Measurements from ENCODE around the gene SORCS2.

SORCS2 gene

DNA sequence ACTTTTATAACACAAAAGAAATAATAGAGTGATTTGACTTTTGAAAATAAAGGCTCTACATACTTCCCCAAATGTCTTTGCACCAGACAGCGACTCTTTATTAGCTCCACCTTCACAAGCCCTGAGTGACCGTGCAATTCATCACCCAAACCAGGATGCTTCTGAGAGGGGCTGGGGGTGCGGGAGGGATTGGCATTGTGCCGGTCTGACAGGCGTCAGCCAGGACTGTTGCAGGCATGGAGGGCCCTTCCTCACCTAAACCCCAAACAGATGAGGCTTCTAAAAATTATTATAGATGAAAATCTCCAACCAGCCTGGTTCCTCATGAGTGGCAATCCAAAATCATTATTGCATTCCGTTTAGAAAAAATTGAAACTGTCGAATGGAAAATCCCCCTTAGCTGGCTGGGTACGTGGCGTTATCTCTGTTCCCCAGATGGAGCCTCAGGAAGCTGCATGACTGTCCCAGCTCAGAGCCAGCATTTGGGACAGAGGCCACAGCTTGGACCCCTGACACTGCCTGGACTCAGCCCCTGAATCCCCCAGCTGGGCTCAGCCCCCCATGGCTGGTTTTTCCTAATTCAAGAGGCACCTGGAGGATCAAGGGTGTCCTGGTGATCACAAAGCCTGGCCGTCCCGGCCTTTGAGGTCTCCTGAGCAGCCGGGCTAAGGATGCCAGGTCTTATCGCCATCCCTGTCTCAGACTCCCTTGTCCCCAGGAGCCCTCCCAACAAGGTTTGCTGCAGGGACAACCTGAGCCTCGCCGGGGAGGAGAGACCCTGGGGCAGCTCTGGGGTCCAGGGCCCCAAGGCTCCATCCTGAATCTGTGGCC lies 60.4 kb downstream of the SORCS2 start:
- H3K4me1 Mint-ChIP-seq (ENCODE audit: low read depth), result no peaks in the 10 kb centered on the region
- H3K36me3 Mint-ChIP-seq (ENCODE audit: low read depth), result no peaks in the 10 kb centered on the region
- no peaks in the 10 kb centered on the region for H3K9me3 Mint-ChIP-seq
- H3K27me3 Mint-ChIP-seq (ENCODE audit: low read depth), result no peaks in the 10 kb centered on the region
- DNase-seq (ENCODE audit: low spot score), result no peak
- H3K27ac Mint-ChIP-seq, result no peak overlapping the region
- H3K4me3 Mint-ChIP-seq, result no peak overlapping the region

DNA sequence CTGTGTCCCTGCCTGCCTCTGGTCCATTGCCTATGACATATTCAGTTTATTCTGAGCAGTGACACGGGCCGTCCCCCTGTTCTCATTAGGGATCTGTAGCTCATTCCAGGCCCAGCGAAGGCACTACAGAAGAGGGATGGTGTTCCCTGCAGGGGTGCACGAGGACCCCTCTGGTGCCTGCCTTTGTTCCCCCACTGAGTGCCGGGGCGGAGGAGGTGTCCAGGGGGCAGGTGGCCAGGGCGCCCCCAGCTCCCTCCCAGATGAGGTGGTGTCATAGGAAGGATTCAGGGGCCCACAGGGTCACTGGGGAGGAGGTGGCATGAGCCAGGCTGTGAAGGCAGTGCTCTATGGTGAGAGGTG lies 61.0 kb downstream of the SORCS2 start:
- Mint-ChIP-seq H3K27me3 (ENCODE audit: low read depth) (no peaks in the 10 kb centered on the region), H3K27ac (no peak overlapping the region), H3K36me3 (ENCODE audit: low read depth) (no peaks in the 10 kb centered on the region), H3K4me1 (ENCODE audit: low read depth) (no peaks in the 10 kb centered on the region), H3K4me3 (no peak overlapping the region), H3K9me3 (no peaks in the 10 kb centered on the region)
- DNase-seq (ENCODE audit: low spot score), result no peak

DNA sequence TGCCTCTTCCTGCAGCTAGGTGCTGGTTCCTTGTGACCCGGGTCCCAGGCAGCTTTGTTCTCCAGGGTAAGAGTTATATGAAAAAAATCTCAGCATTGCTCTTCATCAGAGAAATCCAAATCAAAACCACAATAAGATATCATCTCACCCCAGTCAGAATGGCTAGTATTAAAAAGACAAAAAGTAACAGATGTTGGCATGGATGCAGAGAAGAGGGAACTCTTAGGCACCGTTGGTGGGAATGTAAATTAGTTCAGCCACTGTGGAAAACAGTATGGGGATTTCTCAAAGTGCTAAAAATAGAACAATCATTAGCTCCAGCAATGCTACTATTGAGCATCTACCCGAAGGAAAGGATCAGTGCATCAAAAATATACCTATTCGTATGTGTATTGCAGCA lies 61.5 kb downstream of the SORCS2 start:
- no peak overlapping the region for H3K27ac Mint-ChIP-seq
- no peaks in the 10 kb centered on the region for H3K4me1 Mint-ChIP-seq (ENCODE audit: low read depth)

DNA sequence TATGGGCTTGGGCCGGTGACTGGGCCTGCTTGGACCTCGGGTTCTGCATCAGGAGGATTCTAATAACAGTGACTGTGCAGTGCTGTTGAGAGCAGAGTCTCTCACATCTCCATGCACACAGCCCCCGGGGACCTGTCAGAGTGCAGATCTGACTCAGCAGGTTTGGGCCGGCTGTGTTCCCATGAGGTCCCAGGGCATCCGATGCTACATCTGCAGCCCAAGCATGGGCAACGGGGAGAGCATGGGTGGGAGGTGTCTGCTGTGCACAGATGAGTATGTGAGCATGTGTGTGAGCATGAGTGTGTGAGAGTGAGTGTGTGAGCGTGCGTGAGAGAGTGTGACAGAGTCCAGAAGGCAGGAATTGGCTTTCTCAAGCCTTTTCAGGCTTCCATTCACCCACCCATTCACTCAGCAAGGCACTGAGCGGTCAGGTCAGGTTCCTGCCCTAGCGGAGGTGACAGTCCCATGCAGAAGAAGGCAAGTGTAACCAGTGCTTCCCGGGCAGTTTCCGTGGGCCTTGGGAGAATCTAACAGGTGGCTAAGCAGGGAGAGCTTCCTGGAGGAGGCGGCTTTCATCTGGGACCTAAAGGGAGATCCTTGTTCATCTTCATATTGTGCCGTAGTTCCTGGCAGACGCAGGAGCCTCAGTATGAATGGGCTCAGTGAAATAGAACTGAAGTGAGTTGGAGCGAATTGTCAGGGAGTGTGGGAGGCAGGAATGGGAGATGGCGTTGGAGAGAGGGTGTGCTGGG lies 62.6 kb downstream of the SORCS2 start:
- H3K27ac Mint-ChIP-seq, result no peak overlapping the region
- DNase-seq (ENCODE audit: low spot score), result no peak
- no peaks in the 10 kb centered on the region for H3K36me3 Mint-ChIP-seq (ENCODE audit: low read depth)
- H3K4me3 Mint-ChIP-seq, result no peak overlapping the region
- H3K27me3 Mint-ChIP-seq (ENCODE audit: low read depth), result no peaks in the 10 kb centered on the region
- H3K9me3 Mint-ChIP-seq, result no peaks in the 10 kb centered on the region
- no peaks in the 10 kb centered on the region for H3K4me1 Mint-ChIP-seq (ENCODE audit: low read depth)

More for the DNA sequence above, 61.5 kb downstream of the SORCS2 start:
- no peaks in the 10 kb centered on the region for H3K36me3 Mint-ChIP-seq (ENCODE audit: low read depth)
- H3K9me3 Mint-ChIP-seq, result no peaks in the 10 kb centered on the region
- no peak for DNase-seq (ENCODE audit: low spot score)
- H3K27me3 Mint-ChIP-seq (ENCODE audit: low read depth), result no peaks in the 10 kb centered on the region
- H3K4me3 Mint-ChIP-seq, result no peak overlapping the region

- no peaks in the 10 kb centered on the region for H3K27me3 Mint-ChIP-seq (ENCODE audit: low read depth)
- H3K4me1 Mint-ChIP-seq (ENCODE audit: low read depth), result no peaks in the 10 kb centered on the region
- no peak overlapping the region for H3K27ac Mint-ChIP-seq
- H3K9me3 Mint-ChIP-seq, result no peaks in the 10 kb centered on the region
- no peak for DNase-seq (ENCODE audit: low spot score)
- H3K4me3 Mint-ChIP-seq, result no peak overlapping the region
- H3K36me3 Mint-ChIP-seq (ENCODE audit: low read depth), result no peaks in the 10 kb centered on the region
Measured at GRCh38 chr4:7255488-7255881, 63.1 kb downstream of the SORCS2 start.

DNA sequence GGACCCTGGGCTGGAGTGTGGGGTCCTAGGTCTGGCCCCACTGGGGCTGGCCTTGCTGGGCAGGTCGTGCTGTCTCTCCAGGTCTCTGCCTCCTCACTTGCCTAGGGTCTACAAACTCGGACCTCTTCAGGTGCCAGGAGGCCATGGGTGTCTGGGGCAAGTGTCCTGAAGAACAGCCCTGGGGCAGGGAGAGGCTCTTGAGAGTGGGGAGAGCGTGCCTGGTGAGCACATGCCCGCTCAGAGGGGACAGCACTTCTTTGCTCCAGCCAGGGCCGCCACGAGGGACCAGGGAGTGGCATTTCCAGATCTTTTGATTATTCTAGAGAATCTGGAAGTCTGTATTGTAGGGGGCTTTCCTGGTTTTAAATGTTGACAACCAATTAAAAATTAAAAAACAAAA lies 63.7 kb downstream of the SORCS2 start:
- no peak for DNase-seq (ENCODE audit: low spot score)
- Mint-ChIP-seq H3K9me3 (no peaks in the 10 kb centered on the region), H3K27me3 (ENCODE audit: low read depth) (no peaks in the 10 kb centered on the region)

GRCh38 chr4:7256984-7257810 lies 64.9 kb downstream of the SORCS2 start:
- Mint-ChIP-seq H3K4me1 (ENCODE audit: low read depth) (no peaks in the 10 kb centered on the region), H3K36me3 (ENCODE audit: low read depth) (no peaks in the 10 kb centered on the region), H3K4me3 (no peak overlapping the region), H3K27ac (no peak overlapping the region), H3K9me3 (no peaks in the 10 kb centered on the region), H3K27me3 (ENCODE audit: low read depth) (no peaks in the 10 kb centered on the region)
- DNase-seq (ENCODE audit: low spot score), result no peak

More for the DNA sequence above, 63.7 kb downstream of the SORCS2 start:
- Mint-ChIP-seq H3K4me1 (ENCODE audit: low read depth) (no peaks in the 10 kb centered on the region), H3K36me3 (ENCODE audit: low read depth) (no peaks in the 10 kb centered on the region), H3K27ac (no peak overlapping the region), H3K4me3 (no peak overlapping the region)

- DNase-seq (ENCODE audit: low spot score), result no peak
- Mint-ChIP-seq H3K4me3 (no peak overlapping the region), H3K9me3 (no peaks in the 10 kb centered on the region), H3K27ac (no peak overlapping the region), H3K27me3 (ENCODE audit: low read depth) (no peaks in the 10 kb centered on the region), H3K4me1 (ENCODE audit: low read depth) (no peaks in the 10 kb centered on the region), H3K36me3 (ENCODE audit: low read depth) (no peaks in the 10 kb centered on the region)
Measured at GRCh38 chr4:7259039-7259438, 66.7 kb downstream of the SORCS2 start.

GRCh38 chr4:7260569-7260968 lies 68.2 kb downstream of the SORCS2 start:
- no peak overlapping the region for H3K27ac Mint-ChIP-seq
- no peak overlapping the region for H3K4me3 Mint-ChIP-seq
- H3K36me3 Mint-ChIP-seq (ENCODE audit: low read depth), result no peaks in the 10 kb centered on the region
- no peaks in the 10 kb centered on the region for H3K9me3 Mint-ChIP-seq
- no peak for DNase-seq (ENCODE audit: low spot score)
- no peaks in the 10 kb centered on the region for H3K4me1 Mint-ChIP-seq (ENCODE audit: low read depth)
- no peaks in the 10 kb centered on the region for H3K27me3 Mint-ChIP-seq (ENCODE audit: low read depth)

DNA sequence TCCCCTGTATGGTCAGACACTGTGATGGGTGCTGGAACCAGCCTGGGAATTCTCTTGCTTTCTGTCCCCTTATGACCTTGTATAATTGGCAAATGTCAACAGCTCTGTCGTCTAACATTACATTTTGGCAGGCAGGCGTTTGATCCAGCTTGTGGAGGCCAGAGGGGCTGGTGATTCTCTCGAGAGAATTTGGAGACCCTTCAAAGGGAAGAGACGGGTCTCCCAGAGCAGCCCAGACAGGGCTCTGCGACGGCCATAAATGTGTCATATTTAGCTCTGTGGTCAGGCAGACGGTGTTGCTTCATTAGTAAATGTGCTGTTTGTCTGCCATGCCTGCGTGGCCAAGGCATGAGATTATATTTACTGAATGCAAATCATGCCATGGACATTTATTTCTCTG lies 68.7 kb downstream of the SORCS2 start:
- no peak for DNase-seq (ENCODE audit: low spot score)
- Mint-ChIP-seq H3K27me3 (ENCODE audit: low read depth) (no peaks in the 10 kb centered on the region), H3K4me1 (ENCODE audit: low read depth) (no peaks in the 10 kb centered on the region), H3K9me3 (no peaks in the 10 kb centered on the region), H3K4me3 (no peak overlapping the region), H3K27ac (no peak overlapping the region), H3K36me3 (ENCODE audit: low read depth) (no peaks in the 10 kb centered on the region)

DNA sequence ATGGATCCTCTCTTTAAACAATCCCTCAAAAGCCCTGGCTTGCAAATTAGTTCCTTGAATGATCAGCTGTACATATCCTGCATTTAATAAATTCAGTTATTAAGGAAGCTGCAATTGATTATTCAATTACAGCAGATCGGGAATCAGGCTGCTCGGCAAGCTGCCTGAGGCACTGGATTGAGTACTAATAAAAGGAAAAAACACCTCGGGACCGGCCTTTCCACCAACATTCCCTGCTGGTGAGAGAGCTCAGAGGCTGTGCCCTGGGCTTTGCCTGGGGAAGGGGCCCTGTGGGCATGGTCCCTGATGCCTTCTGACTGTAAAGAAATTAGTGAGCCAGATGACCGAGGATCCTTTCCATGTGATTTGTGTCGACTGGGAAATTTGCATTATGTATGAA lies 69.2 kb downstream of the SORCS2 start:
- DNase-seq (ENCODE audit: low spot score), result no peak
- Mint-ChIP-seq H3K27me3 (ENCODE audit: low read depth) (no peaks in the 10 kb centered on the region), H3K36me3 (ENCODE audit: low read depth) (no peaks in the 10 kb centered on the region), H3K27ac (no peak overlapping the region), H3K4me3 (no peak overlapping the region), H3K9me3 (no peaks in the 10 kb centered on the region), H3K4me1 (ENCODE audit: low read depth) (no peaks in the 10 kb centered on the region)

DNA sequence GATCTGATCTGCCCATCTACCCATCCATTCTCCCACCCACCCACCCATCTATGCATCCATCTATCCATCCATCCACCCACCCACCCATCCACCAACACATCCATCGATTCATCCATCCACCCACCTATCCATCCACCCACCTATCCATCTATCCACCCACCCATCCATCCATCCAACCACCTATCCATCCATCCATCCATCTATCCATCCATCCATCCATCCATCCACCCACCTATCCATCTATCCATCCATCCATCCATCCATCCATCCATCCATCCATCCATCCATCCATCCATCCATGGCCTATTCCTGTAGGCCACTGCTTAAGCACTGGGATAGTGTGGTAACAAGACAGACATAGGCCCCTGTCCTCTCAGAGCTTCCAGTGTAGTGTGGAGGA lies 69.8 kb downstream of the SORCS2 start:
- Mint-ChIP-seq H3K27ac (no peak overlapping the region), H3K27me3 (ENCODE audit: low read depth) (no peaks in the 10 kb centered on the region), H3K4me3 (no peak overlapping the region), H3K9me3 (no peaks in the 10 kb centered on the region), H3K4me1 (ENCODE audit: low read depth) (no peaks in the 10 kb centered on the region), H3K36me3 (ENCODE audit: low read depth) (no peaks in the 10 kb centered on the region)
- no peak for DNase-seq (ENCODE audit: low spot score)

DNA sequence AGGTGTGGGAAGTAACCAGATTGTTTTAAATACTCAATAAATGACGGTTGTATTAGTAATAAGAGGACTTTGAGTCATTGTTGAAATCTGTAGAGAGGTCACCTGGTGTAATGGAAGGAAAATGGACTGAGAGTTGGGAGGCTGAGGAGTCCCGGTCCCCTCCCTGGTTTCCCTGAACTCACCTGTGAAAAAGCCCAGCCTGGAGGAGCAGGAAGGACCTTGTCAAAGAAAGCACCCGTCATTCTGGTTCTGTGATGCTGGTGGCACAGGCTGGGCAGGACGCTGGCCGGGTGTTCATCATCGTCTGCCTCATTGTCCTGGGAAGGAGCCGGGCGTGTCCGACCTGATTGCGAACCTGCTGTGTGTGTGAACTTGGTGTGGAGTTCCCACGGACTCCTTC lies 70.8 kb downstream of the SORCS2 start:
- Mint-ChIP-seq H3K9me3 (no peaks in the 10 kb centered on the region), H3K4me3 (no peak overlapping the region), H3K27me3 (ENCODE audit: low read depth) (no peaks in the 10 kb centered on the region), H3K36me3 (ENCODE audit: low read depth) (no peaks in the 10 kb centered on the region), H3K4me1 (ENCODE audit: low read depth) (no peaks in the 10 kb centered on the region), H3K27ac (no peak overlapping the region)
- no peak for DNase-seq (ENCODE audit: low spot score)

GRCh38 chr4:7264694-7265093 lies 72.4 kb downstream of the SORCS2 start:
- Mint-ChIP-seq H3K36me3 (ENCODE audit: low read depth) (no peaks in the 10 kb centered on the region), H3K4me1 (ENCODE audit: low read depth) (no peaks in the 10 kb centered on the region), H3K27me3 (ENCODE audit: low read depth) (no peaks in the 10 kb centered on the region), H3K27ac (no peak overlapping the region), H3K9me3 (no peaks in the 10 kb centered on the region), H3K4me3 (no peak overlapping the region)
- no peak for DNase-seq (ENCODE audit: low spot score)
